Erythroblast (primary cell): ENCODE results near the gene ACSL3.

Experiments used
- GATA1 ChIP-seq: IDR thresholded peaks from 2 replicates; pipeline ENCODE4 v1.6.1; 2011; ENCODE audit warnings: low read depth, mild to moderate bottlenecking, control low read depth, low read length, moderate library complexity
- POLR2A ChIP-seq: IDR thresholded peaks from 2 replicates; pipeline ENCODE4 v1.6.1; 2011; ENCODE audit warnings: mild to moderate bottlenecking, low read length

GRCh38 chr2:222912776-222913175 lies 51.9 kb downstream of the ACSL3 start:
- TF ChIP-seq POLR2A, result no peak
- TF ChIP-seq GATA1, result no peak
